Neural crest cell (in vitro differentiated cells): ENCODE data around the gene CDC42BPG. TPM values are rescaled to one million over a fixed set of nuclear protein-coding genes. Genes with fewer than 3 reads are reported as not detected.
A peak's percentile ranks its signal among the peaks of the same experiment; 100 is the strongest.

Experiments
- DNase-seq: peaks from one replicate; pipeline ENCODE4 v3.0.0; 2021; ENCODE audit warnings: low read depth, mixed read lengths, low spot score
- H3K27ac Mint-ChIP-seq: one replicate; pipeline ENCODE4 v1.8.0; 2021; ENCODE audit warnings: mild to moderate bottlenecking, mixed read lengths; ENCODE audit not compliant: unreplicated experiment
- H3K27me3 Mint-ChIP-seq: 2 replicates; pipeline ENCODE4 v1.8.0; 2021; ENCODE audit warnings: low read depth, mild to moderate bottlenecking, mixed read lengths
- H3K36me3 Mint-ChIP-seq: 2 replicates; pipeline ENCODE4 v1.8.0; 2021; ENCODE audit warnings: low read depth, mild to moderate bottlenecking, mixed read lengths
- H3K4me1 Mint-ChIP-seq: 2 replicates; pipeline ENCODE4 v1.8.0; 2021; ENCODE audit warnings: mixed read lengths
- H3K4me3 Mint-ChIP-seq: one replicate; pipeline ENCODE4 v1.8.0; 2021; ENCODE audit warnings: mild to moderate bottlenecking, mixed read lengths
- H3K9me3 Mint-ChIP-seq: 2 replicates; pipeline ENCODE4 v1.8.0; 2021; ENCODE audit warnings: mixed read lengths
- CTCF ChIP-seq: fragments of 200-600 bp; sonication (generic); conservative IDR thresholded peaks from 2 replicates; pipeline ENCODE4 v1.5.0; 2021; ENCODE audit warnings: antibody characterized with exemption, mild to moderate bottlenecking
- total RNA-seq: library from RNA; stranded (reverse); gene quantifications from 2 replicates; pipeline ENCODE4 v1.2.1, GENCODE V29; 2021

The CDC42BPG gene
- total RNA-seq, 1 donor from 2014 or later, result 3.5 TPM

- H3K27ac Mint-ChIP-seq, result no peak overlapping the region
Observed at GRCh38 chr11:64852804-64853509, 8.5 kb upstream of the CDC42BPG start.

GRCh38 chr11:64851831-64852351, 7.4 kb upstream of the CDC42BPG start:
- H3K4me1 Mint-ChIP-seq, result peaks cover 14% of the 10 kb centered on the region
- H3K4me3 Mint-ChIP-seq, result no peak overlapping the region
- DNase-seq, result no peak
- H3K36me3 Mint-ChIP-seq, result peaks cover 2% of the 10 kb centered on the region
- peaks cover 2% of the 10 kb centered on the region for H3K27me3 Mint-ChIP-seq
- no peak for TF ChIP-seq CTCF
- H3K9me3 Mint-ChIP-seq, result no peaks in the 10 kb centered on the region
- no peak overlapping the region for H3K27ac Mint-ChIP-seq

More at GRCh38 chr11:64852804-64853509, 8.5 kb upstream of the CDC42BPG start:
- no peak for DNase-seq
- no peaks in the 10 kb centered on the region for H3K9me3 Mint-ChIP-seq
- H3K4me1 Mint-ChIP-seq, result peaks cover 14% of the 10 kb centered on the region
- peaks cover 2% of the 10 kb centered on the region for H3K36me3 Mint-ChIP-seq
- no peak overlapping the region for H3K4me3 Mint-ChIP-seq
- H3K27me3 Mint-ChIP-seq, result no peaks in the 10 kb centered on the region
- TF ChIP-seq CTCF, result no peak

GRCh38 chr11:64850979-64851567, 6.6 kb upstream of the CDC42BPG start:
- H3K36me3 Mint-ChIP-seq, result peaks cover 2% of the 10 kb centered on the region
- peaks cover 14% of the 10 kb centered on the region for H3K4me1 Mint-ChIP-seq
- no peak overlapping the region for H3K27ac Mint-ChIP-seq
- no peaks in the 10 kb centered on the region for H3K9me3 Mint-ChIP-seq
- peaks cover 3% of the 10 kb centered on the region for H3K27me3 Mint-ChIP-seq
- TF ChIP-seq CTCF, result peak; percentile 21
- DNase-seq, result no peak
- H3K4me3 Mint-ChIP-seq, result no peak overlapping the region

GRCh38 chr11:64849598-64850356, 5.3 kb upstream of the CDC42BPG start:
- Mint-ChIP-seq H3K27me3 (peaks cover 10% of the 10 kb centered on the region), H3K36me3 (no peaks in the 10 kb centered on the region), H3K9me3 (no peaks in the 10 kb centered on the region), H3K4me3 (no peak overlapping the region), H3K27ac (no peak overlapping the region), H3K4me1 (peaks cover 10% of the 10 kb centered on the region)
- DNase-seq, result no peak
- no peak for TF ChIP-seq CTCF

- Mint-ChIP-seq H3K36me3 (no peaks in the 10 kb centered on the region), H3K27ac (no peak overlapping the region), H3K4me1 (peaks cover 12% of the 10 kb centered on the region), H3K9me3 (no peaks in the 10 kb centered on the region), H3K27me3 (peaks cover 11% of the 10 kb centered on the region), H3K4me3 (no peak overlapping the region)
- TF ChIP-seq CTCF, result no peak
- DNase-seq, result no peak
Observed at GRCh38 chr11:64848826-64849597, 4.6 kb upstream of the CDC42BPG start.
